GM12891 (cell line): ENCODE measurements around the gene BCL7B.

Experiments
- POLR2A ChIP-seq: IDR thresholded peaks from 2 replicates; pipeline ENCODE4 v1.6.1; 2011; ENCODE audit warnings: low read depth, low read length, control low read depth
- TAF1 ChIP-seq: IDR thresholded peaks from 2 replicates; pipeline ENCODE4 v1.6.1; 2011; ENCODE audit warnings: low read depth, low read length, control low read depth

GRCh38 chr7:73496626-73497025 lies 60.9 kb downstream of the BCL7B start:
- TF ChIP-seq TAF1 (no peak), POLR2A (no peak)
